Smooth muscle cell (in vitro differentiated cells): Measurements from ENCODE around the gene GGA1. TPM values are rescaled to one million over a fixed set of nuclear protein-coding genes. Genes with fewer than 3 reads are reported as not detected.
A peak's percentile ranks its signal among the peaks of the same experiment; 100 is the strongest.

Experiments used
- DNase-seq: peaks from one replicate; lab custom pipeline; 2025; ENCODE audit not compliant: unreplicated experiment; lab: John Stamatoyannopoulos, UW
- H2AFZ ChIP-seq: fragments of 200-600 bp; sonication (generic); 2 replicates; pipeline ENCODE4 v1.6.0; 2016; ENCODE audit warnings: antibody characterized with exemption, low read depth, mild to moderate bottlenecking
- H3F3A ChIP-seq: fragments of 200-600 bp; sonication (generic); 2 replicates; pipeline ENCODE4 v1.6.0; 2017; ENCODE audit warnings: antibody characterized with exemption, low read depth
- H3K27ac ChIP-seq: fragments of 200-600 bp; sonication (generic); 2 replicates; pipeline ENCODE4 v1.5.1; 2016; ENCODE audit warnings: low read depth, mild to moderate bottlenecking
- H3K27me3 ChIP-seq: fragments of 200-600 bp; sonication (generic); 2 replicates; pipeline ENCODE4 v1.6.1; 2016; ENCODE audit warnings: low read depth, mild to moderate bottlenecking
- H3K36me3 ChIP-seq: fragments of 200-600 bp; sonication (generic); 2 replicates; pipeline ENCODE4 v1.5.1; 2016; ENCODE audit warnings: low read depth
- H3K4me1 ChIP-seq: fragments of 200-600 bp; sonication (generic); 2 replicates; pipeline ENCODE4 v1.5.1; 2016; ENCODE audit warnings: low read depth
- H3K4me2 ChIP-seq: fragments of 200-600 bp; sonication (generic); 2 replicates; pipeline ENCODE4 v1.6.0; 2016; ENCODE audit warnings: mild to moderate bottlenecking
- H3K4me3 ChIP-seq: fragments of 200-600 bp; sonication (generic); 2 replicates; pipeline ENCODE4 v1.5.1; 2016; ENCODE audit warnings: mild to moderate bottlenecking
- H3K79me2 ChIP-seq: fragments of 200-600 bp; sonication (generic); 2 replicates; pipeline ENCODE4 v1.6.0; 2016; ENCODE audit warnings: low read depth, mild to moderate bottlenecking
- H3K9ac ChIP-seq: fragments of 200-600 bp; sonication (generic); 2 replicates; pipeline ENCODE4 v1.6.0; 2016; ENCODE audit warnings: low read depth
- H3K9me3 ChIP-seq: fragments of 200-600 bp; sonication (generic); replicated peaks from 2 replicates; pipeline ENCODE4 v1.5.1; 2016; ENCODE audit warnings: low read depth
- H4K20me1 ChIP-seq: fragments of 200-600 bp; sonication (generic); 2 replicates; pipeline ENCODE4 v1.6.0; 2016; ENCODE audit warnings: low read depth
- CTCF ChIP-seq: fragments of 200-600 bp; sonication (generic); IDR thresholded peaks from 2 replicates; pipeline ENCODE4 v1.5.1; 2017; ENCODE audit warnings: borderline replicate concordance, mild to moderate bottlenecking, antibody characterized with exemption; ENCODE audit not compliant: insufficient read depth, poor library complexity, severe bottlenecking
- WGBS: methylation state at CpG from one replicate; pipeline ENCODE4 v1.1.7; 2016; ENCODE audit warnings: low lambda C conversion rate; 5-methylcytosine and 5-hydroxymethylcytosine counted together
- polyA plus RNA-seq: library from polyadenylated mRNA; unstranded; fragments of >200 nt; fragmentation: Nextera tagmentation; extraction: Ambion mirVana; gene quantifications from 2 replicates; pipeline ENCODE4 v1.2.1, GENCODE V29; 2016
- small RNA-seq: library from RNA; depleted of rRNA; stranded (forward); fragments of <200 nt; gene quantifications from one replicate; pipeline ENCODE3, GENCODE V24; 2014
- total RNA-seq: library from RNA; depleted of rRNA; stranded (reverse); fragments of >200 nt; gene quantifications from 2 replicates; pipeline ENCODE4 v1.2.3, GENCODE V29; 2014

The GGA1 gene
- total and polyA plus RNA-seq, 2 experiments from 2014 or later, result 15.6 to 44.0 TPM

GRCh38 chr22:37681556-37682049 is 73.0 kb downstream of the GGA1 start:
- no peak for DNase-seq
- Histone ChIP-seq H3K4me2 (no peak overlapping the region), H4K20me1 (peaks cover 43% of the 10 kb centered on the region), H3K4me3 (no peak overlapping the region), H3K4me1 (peaks cover 6% of the 10 kb centered on the region), H3K79me2 (peaks cover 14% of the 10 kb centered on the region), H3F3A (peaks cover 39% of the 10 kb centered on the region), H3K36me3 (no peaks in the 10 kb centered on the region), H3K9me3 (no peaks in the 10 kb centered on the region), H3K27ac (no peak overlapping the region), H2AFZ (no peak overlapping the region), H3K27me3 (no peaks in the 10 kb centered on the region), H3K9ac (no peak overlapping the region)
- WGBS, result 26% methylated on average over 6 of the region's 6 CpGs
- TF ChIP-seq CTCF, result peak; percentile 77

Small RNA genes within 50 kb of the gene (small RNA-seq; reads per million reads assigned to genes)
- not detected for gene RF00017
- 0.11 reads per million for gene RN7SL385P

Other genes with a start within 250 kb of the GGA1 start
- 0.67 and 1.3 TPM in 2 replicates for gene ELFN2, start 181.4 kb upstream of the GGA1 start, total RNA-seq
- gene ELFN2, start 181.4 kb upstream of the GGA1 start, polyA plus RNA-seq, result 0.39 and 0.63 TPM in 2 replicates
- gene MFNG, start 122.5 kb upstream of the GGA1 start, total RNA-seq, result not detected in 2 replicates
- 0.40 and 1.2 TPM in 2 replicates for gene MFNG, start 122.5 kb upstream of the GGA1 start, polyA plus RNA-seq
- 3.7 and 6.0 TPM in 2 replicates for gene CARD10, start 89.4 kb upstream of the GGA1 start, total RNA-seq
- 2.3 and 5.4 TPM in 2 replicates for gene CARD10, start 89.4 kb upstream of the GGA1 start, polyA plus RNA-seq
- gene CDC42EP1, start 48.4 kb upstream of the GGA1 start, total RNA-seq, result 14.0 and 19.1 TPM in 2 replicates
- 89.6 and 94.9 TPM in 2 replicates for gene CDC42EP1, start 48.4 kb upstream of the GGA1 start, polyA plus RNA-seq
- not detected in 2 replicates for gene LGALS2, start 28.7 kb upstream of the GGA1 start, total RNA-seq
- gene LGALS2, start 28.7 kb upstream of the GGA1 start, polyA plus RNA-seq, result 0.48 and 1.1 TPM in 2 replicates
- 20.4 and 26.6 TPM in 2 replicates for gene SH3BP1, start 30.8 kb downstream of the GGA1 start, total RNA-seq
- 16.6 and 33.7 TPM in 2 replicates for gene SH3BP1, start 30.8 kb downstream of the GGA1 start, polyA plus RNA-seq
- gene PDXP, start 49.9 kb downstream of the GGA1 start, total RNA-seq, result 9.7 and 16.5 TPM in 2 replicates
- 20.0 and 20.7 TPM in 2 replicates for gene PDXP, start 49.9 kb downstream of the GGA1 start, polyA plus RNA-seq
- 3,694 and 5,079 TPM in 2 replicates for gene LGALS1, start 66.8 kb downstream of the GGA1 start, total RNA-seq
- gene LGALS1, start 66.8 kb downstream of the GGA1 start, polyA plus RNA-seq, result 4,318 and 5,332 TPM in 2 replicates
- 23.4 and 31.0 TPM in 2 replicates for gene NOL12, start 77.5 kb downstream of the GGA1 start, total RNA-seq
- 13.2 and 16.2 TPM in 2 replicates for gene NOL12, start 77.5 kb downstream of the GGA1 start, polyA plus RNA-seq
- 39.8 and 44.6 TPM in 2 replicates for gene TRIOBP, start 88.2 kb downstream of the GGA1 start, total RNA-seq
- 95.8 and 100 TPM in 2 replicates for gene TRIOBP, start 88.2 kb downstream of the GGA1 start, polyA plus RNA-seq
- gene GCAT, start 199.1 kb downstream of the GGA1 start, total RNA-seq, result 10.8 and 13.5 TPM in 2 replicates
- gene GCAT, start 199.1 kb downstream of the GGA1 start, polyA plus RNA-seq, result 21.2 and 30.6 TPM in 2 replicates
- gene GALR3, start 214.5 kb downstream of the GGA1 start, total RNA-seq, result not detected in 2 replicates
- 0.26 TPM in 1 of 2 replicates, not detected in the other for gene GALR3, start 214.5 kb downstream of the GGA1 start, polyA plus RNA-seq
- 24.5 and 26.6 TPM in 2 replicates for gene ANKRD54, start 235.5 kb downstream of the GGA1 start, total RNA-seq
- 22.2 and 26.2 TPM in 2 replicates for gene ANKRD54, start 235.5 kb downstream of the GGA1 start, polyA plus RNA-seq
- gene EIF3L, start 240.6 kb downstream of the GGA1 start, total RNA-seq, result 264 and 274 TPM in 2 replicates
- 165 and 182 TPM in 2 replicates for gene EIF3L, start 240.6 kb downstream of the GGA1 start, polyA plus RNA-seq